Measurements from ENCODE around the gene CDYL. TPM values are rescaled to one million over a fixed set of nuclear protein-coding genes. Genes with fewer than 3 reads are reported as not detected.
A peak's percentile ranks its signal among the peaks of the same experiment; 100 is the strongest.

The CDYL gene
- total RNA-seq, 1 experiment from 2014 or later = 38.4 TPM

- H3K9me2 ChIP-seq (replicated peaks; ENCODE audit: low read length) = no peaks in the 10 kb centered on the region
- H3K27ac ChIP-seq (ENCODE audit: low read length) = no peak overlapping the region
- H4K20me1 ChIP-seq (ENCODE audit: low read length) = no peaks in the 10 kb centered on the region
- no peak overlapping the region for H3K4me3 ChIP-seq (ENCODE audit: low read length)
- no peak for DNase-seq
- TF ChIP-seq CTCF (conservative IDR thresholded peaks at IDR 0.05; ENCODE audit: low read depth, low read length) (no peak), EZH2phosphoT487 (IDR thresholded peaks at IDR 0.05; ENCODE audit: borderline replicate concordance, low read length) (no peak), EZH2 (IDR thresholded peaks at IDR 0.05; ENCODE audit: low read length, unreplicated experiment) (no peak)
- BruUV-seq (replicated peaks) = no TSS peak
- H3K4me1 ChIP-seq (ENCODE audit: insufficient read depth, low read length) = no peaks in the 10 kb centered on the region
- H3K4me2 ChIP-seq (ENCODE audit: low read length) = no peak overlapping the region
- POLR2A ChIA-PET (ENCODE audit: unreplicated experiment) = no interaction called here
- CTCF ChIA-PET = no interaction called here
- no peaks in the 10 kb centered on the region for H3K9me3 ChIP-seq (ENCODE audit: low read length)
- no peaks in the 10 kb centered on the region for H3K27me3 ChIP-seq (ENCODE audit: low read length)
- no peak overlapping the region for H3K9ac ChIP-seq (ENCODE audit: low read length)
- H2AFZ ChIP-seq (ENCODE audit: low read length) = no peak overlapping the region
- intact Hi-C loops (cut with micrococcal nuclease) = no loop called here
- H3K36me3 ChIP-seq (ENCODE audit: low read depth, low read length) = no peaks in the 10 kb centered on the region
- no peaks in the 10 kb centered on the region for H3F3A ChIP-seq (ENCODE audit: low read length, unreplicated experiment)
- no peaks in the 10 kb centered on the region for H3K79me2 ChIP-seq (ENCODE audit: low read length)
- no peak for ATAC-seq
Observed at GRCh38 chr6:4727217-4727616, 49.0 kb upstream of the CDYL start.

- no TSS peak for BruUV-seq (replicated peaks)
- no peak overlapping the region for H3K9ac ChIP-seq (ENCODE audit: low read length)
- H4K20me1 ChIP-seq (ENCODE audit: low read length) = no peaks in the 10 kb centered on the region
- no peak overlapping the region for H3K4me3 ChIP-seq (ENCODE audit: low read length)
- H3K79me2 ChIP-seq (ENCODE audit: low read length) = no peaks in the 10 kb centered on the region
- TF ChIP-seq CTCF (conservative IDR thresholded peaks at IDR 0.05; ENCODE audit: low read depth, low read length) = peak; percentile 16; the same call in 1 of the 2 replicates
- no peak for TF ChIP-seq EZH2 (IDR thresholded peaks at IDR 0.05; ENCODE audit: low read length, unreplicated experiment)
- TF ChIP-seq EZH2phosphoT487 (IDR thresholded peaks at IDR 0.05; ENCODE audit: borderline replicate concordance, low read length) = no peak
- H3F3A ChIP-seq (ENCODE audit: low read length, unreplicated experiment) = no peaks in the 10 kb centered on the region
- H3K27ac ChIP-seq (ENCODE audit: low read length) = no peak overlapping the region
- no peaks in the 10 kb centered on the region for H3K9me3 ChIP-seq (ENCODE audit: low read length)
- no peak overlapping the region for H2AFZ ChIP-seq (ENCODE audit: low read length)
- no peaks in the 10 kb centered on the region for H3K36me3 ChIP-seq (ENCODE audit: low read depth, low read length)
- intact Hi-C loops (cut with micrococcal nuclease) = no loop called here
- peaks cover 3% of the 10 kb centered on the region; the same call in 1 of the 2 replicates for H3K4me1 ChIP-seq (ENCODE audit: insufficient read depth, low read length)
- no peak overlapping the region for H3K4me2 ChIP-seq (ENCODE audit: low read length)
- POLR2A ChIA-PET (ENCODE audit: unreplicated experiment) = no interaction called here
- peak; percentile 29; the same call in 1 of the 2 replicates for ATAC-seq
- CTCF ChIA-PET = no interaction called here
- no peaks in the 10 kb centered on the region for H3K27me3 ChIP-seq (ENCODE audit: low read length)
- H3K9me2 ChIP-seq (replicated peaks; ENCODE audit: low read length) = no peaks in the 10 kb centered on the region
- peak; percentile 28 for DNase-seq
Observed at GRCh38 chr6:4727671-4728435, 48.4 kb upstream of the CDYL start.

- ChIA-PET CTCF (no interaction called here), POLR2A (ENCODE audit: unreplicated experiment) (no interaction called here)
- DNase-seq (no peak), ATAC-seq (no peak)
- Histone ChIP-seq H3K36me3 (ENCODE audit: low read depth, low read length) (no peaks in the 10 kb centered on the region), H3K9ac (ENCODE audit: low read length) (no peak overlapping the region), H3K4me3 (ENCODE audit: low read length) (no peak overlapping the region), H3K9me3 (ENCODE audit: low read length) (no peaks in the 10 kb centered on the region), H3F3A (ENCODE audit: low read length, unreplicated experiment) (no peaks in the 10 kb centered on the region), H2AFZ (ENCODE audit: low read length) (no peak overlapping the region), H3K27ac (ENCODE audit: low read length) (no peak overlapping the region), H3K4me1 (ENCODE audit: insufficient read depth, low read length) (peaks cover 9% of the 10 kb centered on the region), H3K4me2 (ENCODE audit: low read length) (no peak overlapping the region), H3K79me2 (ENCODE audit: low read length) (no peaks in the 10 kb centered on the region), H3K27me3 (ENCODE audit: low read length) (no peaks in the 10 kb centered on the region), H4K20me1 (ENCODE audit: low read length) (no peaks in the 10 kb centered on the region), H3K9me2 (replicated peaks; ENCODE audit: low read length) (no peaks in the 10 kb centered on the region)
- BruUV-seq (replicated peaks) = no TSS peak
- no peak for TF ChIP-seq CTCF (conservative IDR thresholded peaks at IDR 0.05; ENCODE audit: low read depth, low read length)
- TF ChIP-seq EZH2phosphoT487 (IDR thresholded peaks at IDR 0.05; ENCODE audit: borderline replicate concordance, low read length) = no peak
- TF ChIP-seq EZH2 (IDR thresholded peaks at IDR 0.05; ENCODE audit: low read length, unreplicated experiment) = no peak
- intact Hi-C loops (cut with micrococcal nuclease) = no loop called here
Observed at GRCh38 chr6:4728436-4728769, 47.8 kb upstream of the CDYL start.

Measured in PC-3 (cell line).